Tibial nerve (tissue), 3 donors: ENCODE measurements around the gene ANKS6.

Experiments
- POLR2A ChIP-seq, 2 donors: fragments of 450-650 bp; IDR thresholded peaks; one replicate each; pipeline ENCODE4 v1.6.1; 2017; ENCODE audit warnings: antibody characterized with exemption in 2 of 2, mild to moderate bottlenecking in 2 of 2, moderate library complexity in 2 of 2
- TF ChIP-seq, protein P1 (sequence below), 5 experiments: fragments of 200-600 bp in 3 of 5; fragments of 450-650 bp in 2 of 5; sonication (generic) in 3 of 5; IDR thresholded peaks; one replicate each; pipeline ENCODE4 v1.5.1; 2016 to 2019; ENCODE audit warnings: antibody characterized with exemption in 5 of 5, mild to moderate bottlenecking in 3 of 5, moderate library complexity in 2 of 5

DNA sequence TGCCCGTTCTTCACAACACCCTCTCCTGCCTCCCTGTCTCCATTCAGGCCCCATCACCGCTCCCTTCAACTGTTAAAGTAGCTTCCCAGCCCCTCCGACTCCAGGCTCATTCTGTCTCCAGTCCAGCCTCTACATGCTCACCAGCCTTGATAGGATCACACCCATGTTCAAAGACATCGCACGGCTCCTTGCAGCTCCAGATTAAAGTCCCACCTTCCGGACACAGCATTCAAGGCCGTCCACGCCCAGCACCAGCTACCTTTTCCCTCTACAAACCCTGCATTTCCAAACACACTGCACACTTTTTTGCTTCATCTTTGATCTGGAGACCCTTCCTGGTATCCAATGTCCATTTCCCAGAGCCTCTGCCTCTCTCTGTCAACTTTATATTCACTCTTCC is 94.0 kb downstream of the ANKS6 start:
- TF ChIP-seq, protein P1, sequence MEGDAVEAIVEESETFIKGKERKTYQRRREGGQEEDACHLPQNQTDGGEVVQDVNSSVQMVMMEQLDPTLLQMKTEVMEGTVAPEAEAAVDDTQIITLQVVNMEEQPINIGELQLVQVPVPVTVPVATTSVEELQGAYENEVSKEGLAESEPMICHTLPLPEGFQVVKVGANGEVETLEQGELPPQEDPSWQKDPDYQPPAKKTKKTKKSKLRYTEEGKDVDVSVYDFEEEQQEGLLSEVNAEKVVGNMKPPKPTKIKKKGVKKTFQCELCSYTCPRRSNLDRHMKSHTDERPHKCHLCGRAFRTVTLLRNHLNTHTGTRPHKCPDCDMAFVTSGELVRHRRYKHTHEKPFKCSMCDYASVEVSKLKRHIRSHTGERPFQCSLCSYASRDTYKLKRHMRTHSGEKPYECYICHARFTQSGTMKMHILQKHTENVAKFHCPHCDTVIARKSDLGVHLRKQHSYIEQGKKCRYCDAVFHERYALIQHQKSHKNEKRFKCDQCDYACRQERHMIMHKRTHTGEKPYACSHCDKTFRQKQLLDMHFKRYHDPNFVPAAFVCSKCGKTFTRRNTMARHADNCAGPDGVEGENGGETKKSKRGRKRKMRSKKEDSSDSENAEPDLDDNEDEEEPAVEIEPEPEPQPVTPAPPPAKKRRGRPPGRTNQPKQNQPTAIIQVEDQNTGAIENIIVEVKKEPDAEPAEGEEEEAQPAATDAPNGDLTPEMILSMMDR (IDR thresholded peaks at IDR 0.05) = no peak
- TF ChIP-seq POLR2A (IDR thresholded peaks at IDR 0.05) = no peak
